Esophagus muscularis mucosa (tissue), 4 donors: Measurements from ENCODE around the gene LTF. TPM values are rescaled to one million over a fixed set of nuclear protein-coding genes. Genes with fewer than 3 reads are reported as not detected.

Source experiments
- DNase-seq: peaks from one replicate; pipeline ENCODE4 v3.0.0-alpha.2; 2017; ENCODE audit errors: extremely low spot score
- H3K27ac ChIP-seq, 4 donors: fragments of 200-600 bp; sonication (generic); replicated peaks in 1 of 4; 1 replicate in 3 of 4; 2 replicates in 1 of 4; pipeline ENCODE4 v1.5.1; 2016 to 2019; ENCODE audit warnings: mild to moderate bottlenecking in 1 of 4
- H3K27me3 ChIP-seq, 4 donors: fragments of 200-600 bp; sonication (generic); one replicate each; pipeline versions ENCODE4 v1.5.1 to v1.6.0; 2016 to 2019
- H3K36me3 ChIP-seq, 4 donors: fragments of 200-600 bp; sonication (generic); one replicate each; pipeline ENCODE4 v1.5.1; 2016 to 2019
- H3K4me1 ChIP-seq, 4 donors: fragments of 200-600 bp; sonication (generic); one replicate each; pipeline ENCODE4 v1.5.1; 2016 to 2019
- H3K4me3 ChIP-seq, 4 donors: fragments of 200-600 bp; sonication (generic); 1 replicate in 2 of 4; 2 replicates in 2 of 4; pipeline ENCODE4 v1.5.1; 2016 to 2019; ENCODE audit warnings: mild to moderate bottlenecking in 4 of 4, moderate library complexity in 1 of 4
- H3K9me3 ChIP-seq, 4 donors: fragments of 200-600 bp; sonication (generic); 1 replicate in 3 of 4; 2 replicates in 1 of 4; pipeline ENCODE4 v1.5.1; 2016 to 2019
- EP300 ChIP-seq: sonication (generic); formaldehyde crosslinking; IDR thresholded peaks from one replicate; pipeline ENCODE4 v1.6.1; 2017; ENCODE audit warnings: antibody characterized with exemption
- POLR2A ChIP-seq: fragments of 450-650 bp; IDR thresholded peaks from one replicate; pipeline ENCODE4 v1.6.1; 2017; ENCODE audit warnings: antibody characterized with exemption, moderate library complexity, mild to moderate bottlenecking, low read depth
- POLR2AphosphoS5 ChIP-seq, 2 donors: sonication (generic); formaldehyde crosslinking; IDR thresholded peaks; one replicate each; pipeline ENCODE4 v1.6.1; 2017; ENCODE audit warnings: antibody characterized with exemption in 2 of 2
- WGBS: methylation state at CpG from one replicate; pipeline ENCODE4 v1.1.5; 2018; 5-methylcytosine and 5-hydroxymethylcytosine counted together
- intact Hi-C: fragments of 100-400 bp; cut with DNase I; formaldehyde crosslinking; loops from one replicate; pipeline ENCODE4 v1.15.1; 2023
- total RNA-seq, 4 donors: library from RNA; depleted of rRNA; stranded (reverse); fragments of >200 nt; gene quantifications; one replicate each; pipeline versions ENCODE4 v1.1.0 to v1.2.1, GENCODE V29; 2016
- TF ChIP-seq, protein P1 (sequence below), 3 experiments: fragments of 200-600 bp in 2 of 3; fragments of 450-650 bp in 1 of 3; sonication (generic) in 2 of 3; IDR thresholded peaks; one replicate each; pipeline ENCODE4 v1.5.1; 2017 to 2019; ENCODE audit warnings: antibody characterized with exemption in 3 of 3, mild to moderate bottlenecking in 2 of 3, moderate library complexity in 1 of 3

Gene LTF
- total RNA-seq, 4 donors from 2014 or later = 0.45 to 1.7 (median 0.87) TPM

DNA sequence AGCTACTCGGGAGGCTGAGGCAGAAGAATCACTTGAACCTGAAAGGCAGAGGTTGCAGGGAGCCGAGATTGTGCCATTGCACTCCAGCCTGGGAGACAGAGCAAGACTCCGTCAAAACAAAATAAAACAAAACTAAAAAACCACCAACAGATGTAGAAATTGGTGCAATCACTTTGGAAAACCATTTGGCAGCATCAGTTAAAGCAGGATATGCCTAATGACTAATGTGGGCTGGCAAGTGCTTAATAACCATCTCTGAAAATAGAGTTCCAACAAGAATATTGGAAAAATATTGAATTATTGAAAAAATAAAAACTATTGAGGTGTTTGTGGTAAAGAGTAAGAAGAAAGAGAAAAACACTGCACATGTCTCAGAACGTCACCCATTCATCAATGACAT, 16.9 kb upstream of the LTF start:
- 86% methylated on average over 4 of the region's 4 CpGs for WGBS
- TF ChIP-seq POLR2A = no peak
- no peak for TF ChIP-seq POLR2AphosphoS5 (IDR thresholded peaks at IDR 0.05)
- no peak for TF ChIP-seq EP300
- TF ChIP-seq, protein P1, sequence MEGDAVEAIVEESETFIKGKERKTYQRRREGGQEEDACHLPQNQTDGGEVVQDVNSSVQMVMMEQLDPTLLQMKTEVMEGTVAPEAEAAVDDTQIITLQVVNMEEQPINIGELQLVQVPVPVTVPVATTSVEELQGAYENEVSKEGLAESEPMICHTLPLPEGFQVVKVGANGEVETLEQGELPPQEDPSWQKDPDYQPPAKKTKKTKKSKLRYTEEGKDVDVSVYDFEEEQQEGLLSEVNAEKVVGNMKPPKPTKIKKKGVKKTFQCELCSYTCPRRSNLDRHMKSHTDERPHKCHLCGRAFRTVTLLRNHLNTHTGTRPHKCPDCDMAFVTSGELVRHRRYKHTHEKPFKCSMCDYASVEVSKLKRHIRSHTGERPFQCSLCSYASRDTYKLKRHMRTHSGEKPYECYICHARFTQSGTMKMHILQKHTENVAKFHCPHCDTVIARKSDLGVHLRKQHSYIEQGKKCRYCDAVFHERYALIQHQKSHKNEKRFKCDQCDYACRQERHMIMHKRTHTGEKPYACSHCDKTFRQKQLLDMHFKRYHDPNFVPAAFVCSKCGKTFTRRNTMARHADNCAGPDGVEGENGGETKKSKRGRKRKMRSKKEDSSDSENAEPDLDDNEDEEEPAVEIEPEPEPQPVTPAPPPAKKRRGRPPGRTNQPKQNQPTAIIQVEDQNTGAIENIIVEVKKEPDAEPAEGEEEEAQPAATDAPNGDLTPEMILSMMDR (IDR thresholded peaks at IDR 0.05) = no peak
- no peak for DNase-seq
- H3K4me3 ChIP-seq = no peak overlapping the region
- H3K9me3 ChIP-seq = no peaks in the 10 kb centered on the region
- H3K27me3 ChIP-seq = peaks cover 0 to 47% (median 0%) of the 10 kb centered on the region in 4 donors
- H3K36me3 ChIP-seq = no peaks in the 10 kb centered on the region
- H3K4me1 ChIP-seq = no peaks in the 10 kb centered on the region
- intact Hi-C loops = no loop called here
- no peak overlapping the region for H3K27ac ChIP-seq

DNA sequence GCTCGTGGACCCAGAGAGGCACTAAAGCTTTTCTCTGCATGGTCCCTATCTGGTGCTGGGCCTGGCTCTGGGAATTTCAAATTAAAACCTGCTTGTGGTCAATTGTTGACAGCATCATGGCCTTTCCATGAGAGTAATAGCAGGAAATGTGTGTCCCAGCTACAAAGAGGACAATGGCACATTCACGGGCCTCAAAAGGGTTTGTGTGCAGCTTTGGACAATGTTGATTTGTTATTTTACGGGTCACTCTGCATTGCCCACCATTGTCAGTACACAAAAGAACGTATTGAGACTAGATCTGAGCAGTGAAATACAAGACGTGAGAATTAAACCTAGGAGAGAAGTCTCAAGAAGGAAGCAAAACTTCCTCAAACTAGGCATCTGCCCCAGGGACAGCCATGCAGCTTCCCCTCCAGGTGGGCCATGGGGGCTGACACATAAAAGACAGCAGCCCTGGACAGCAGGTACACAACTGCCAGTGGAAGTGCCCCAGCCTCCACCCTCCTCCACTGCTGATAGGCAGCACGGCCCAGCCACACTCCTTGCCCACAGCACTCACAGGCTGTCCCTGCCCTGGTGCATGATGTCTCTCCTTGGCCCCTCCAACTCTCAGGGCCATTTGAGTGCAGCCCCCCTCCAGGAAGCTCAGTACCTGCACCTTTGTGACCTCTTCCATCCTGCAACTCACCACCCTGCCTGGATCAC, 15.9 kb upstream of the LTF start:
- no peak for TF ChIP-seq POLR2AphosphoS5 (IDR thresholded peaks at IDR 0.05)
- TF ChIP-seq EP300 = no peak
- no peak for TF ChIP-seq POLR2A
- TF ChIP-seq, protein P1 (IDR thresholded peaks at IDR 0.05) = no peak
- DNase-seq = no peak
- no peak overlapping the region for H3K27ac ChIP-seq
- WGBS = 83% methylated on average over 6 of the region's 6 CpGs
- H3K9me3 ChIP-seq = no peaks in the 10 kb centered on the region
- H3K27me3 ChIP-seq = peaks cover 0 to 47% (median 0%) of the 10 kb centered on the region in 4 donors
- H3K4me3 ChIP-seq = no peak overlapping the region
- no peaks in the 10 kb centered on the region for H3K4me1 ChIP-seq
- intact Hi-C loops = no loop called here
- H3K36me3 ChIP-seq = no peaks in the 10 kb centered on the region

DNA sequence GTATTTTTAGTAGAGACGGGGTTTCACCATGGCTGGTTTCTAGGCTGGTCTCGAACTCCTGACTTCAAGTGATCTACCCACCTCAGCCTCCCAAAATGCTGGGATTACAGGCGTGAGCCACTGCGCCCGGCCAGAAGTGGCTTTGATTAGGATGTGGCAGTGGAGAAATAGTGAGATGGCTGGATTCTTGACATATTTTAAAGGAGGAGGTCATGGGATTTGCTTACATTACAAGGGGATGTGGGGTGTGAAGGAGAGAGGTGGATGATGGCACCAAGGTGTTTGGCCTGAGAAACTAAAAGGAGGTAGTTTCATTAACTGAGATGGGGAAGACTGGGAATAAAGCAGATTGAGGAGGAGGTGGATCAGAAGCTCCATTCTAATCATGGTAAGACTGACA, 15.0 kb upstream of the LTF start:
- TF ChIP-seq EP300 (no peak), POLR2A (no peak), POLR2AphosphoS5 (IDR thresholded peaks at IDR 0.05) (no peak)
- TF ChIP-seq, protein P1 (IDR thresholded peaks at IDR 0.05) = no peak
- DNase-seq = no peak
- no peaks in the 10 kb centered on the region for H3K36me3 ChIP-seq
- no peak overlapping the region for H3K27ac ChIP-seq
- H3K4me3 ChIP-seq = no peak overlapping the region
- WGBS = 81% methylated on average over 5 of the region's 5 CpGs
- peaks cover 0 to 47% (median 0%) of the 10 kb centered on the region in 4 donors for H3K27me3 ChIP-seq
- H3K4me1 ChIP-seq = no peaks in the 10 kb centered on the region
- peaks cover 0 to 5% (median 3%) of the 10 kb centered on the region in 4 donors for H3K9me3 ChIP-seq
- intact Hi-C loops = no loop called here

DNA sequence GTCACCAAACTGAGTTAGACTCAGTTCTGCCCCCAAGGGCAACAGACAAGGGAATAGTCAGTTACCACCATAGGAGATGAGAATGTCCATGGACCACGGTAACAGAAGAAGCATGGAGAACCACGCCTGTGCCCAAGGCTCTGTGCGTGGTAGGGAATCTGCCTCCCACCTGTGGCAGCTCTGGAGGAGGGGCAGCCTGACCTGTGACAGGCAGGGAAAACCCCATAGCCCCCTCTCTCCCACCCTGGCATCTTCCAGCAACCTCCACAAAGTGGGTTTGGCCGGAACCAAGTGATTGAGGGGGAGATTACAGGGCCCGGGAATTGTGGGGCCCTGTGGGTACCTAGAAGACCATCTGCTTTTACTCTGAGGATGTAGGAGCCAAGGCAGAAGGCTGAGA, 14.3 kb upstream of the LTF start:
- Histone ChIP-seq H3K4me1 (no peaks in the 10 kb centered on the region), H3K27me3 (peaks cover 0 to 41% (median 0%) of the 10 kb centered on the region in 4 donors), H3K4me3 (no peak overlapping the region), H3K9me3 (peaks cover 0 to 6% (median 3%) of the 10 kb centered on the region in 4 donors), H3K27ac (no peak overlapping the region), H3K36me3 (no peaks in the 10 kb centered on the region)
- WGBS = 73% methylated on average over 3 of the region's 5 CpGs
- TF ChIP-seq EP300 = no peak
- intact Hi-C loops = no loop called here
- DNase-seq = no peak

DNA sequence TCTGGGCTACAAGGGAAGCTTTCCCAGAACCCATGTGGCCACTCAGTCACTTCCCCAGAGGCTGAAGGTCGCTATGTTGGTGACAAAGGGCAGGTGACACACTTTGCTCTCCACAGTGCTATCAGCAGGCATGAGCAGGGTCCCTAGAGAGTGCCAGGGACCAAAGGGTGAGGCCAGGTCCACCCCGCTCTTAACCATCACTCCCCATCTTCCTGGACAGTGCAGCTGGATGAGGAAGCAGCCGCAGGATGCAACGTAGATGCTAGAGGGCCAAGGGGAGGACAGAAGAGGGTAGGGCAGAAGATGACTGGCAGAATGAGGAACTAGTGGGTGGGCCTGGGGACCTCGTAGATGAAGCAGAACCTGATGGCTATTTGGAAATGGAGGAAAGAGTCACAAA, 13.6 kb upstream of the LTF start:
- peaks cover 0 to 6% (median 3%) of the 10 kb centered on the region in 4 donors for H3K9me3 ChIP-seq
- no peak overlapping the region for H3K27ac ChIP-seq
- intact Hi-C loops = no loop called here
- no peaks in the 10 kb centered on the region for H3K4me1 ChIP-seq
- no peak overlapping the region for H3K4me3 ChIP-seq
- 79% methylated on average over 5 of the region's 5 CpGs for WGBS
- DNase-seq = no peak
- H3K27me3 ChIP-seq = peaks cover 0 to 37% (median 0%) of the 10 kb centered on the region in 4 donors
- no peaks in the 10 kb centered on the region for H3K36me3 ChIP-seq
- TF ChIP-seq, protein P1 (IDR thresholded peaks at IDR 0.05) = no peak
- no peak for TF ChIP-seq EP300
- no peak for TF ChIP-seq POLR2A
- TF ChIP-seq POLR2AphosphoS5 (IDR thresholded peaks at IDR 0.05) = no peak
